Activated CD8-positive, alpha-beta memory T cell treated with anti-CD3 and anti-CD28 coated beads, Interleukin-2, amount 50 U/mL, for 4 hours (primary cell): ENCODE measurements around the gene MTX2.

Experiments
- DNase-seq: peaks from one replicate; pipeline ENCODE4 v3.0.0-alpha.2; 2020

The MTX2 gene

GRCh38 chr2:176383100-176383499 lies 113.9 kb downstream of the MTX2 start:
- no peak for DNase-seq

- no peak for DNase-seq
Measured at GRCh38 chr2:176383836-176384442, 114.7 kb downstream of the MTX2 start.

- no peak for DNase-seq
Measured at GRCh38 chr2:176385219-176385759, 116.0 kb downstream of the MTX2 start.

GRCh38 chr2:176385838-176386237 lies 116.6 kb downstream of the MTX2 start:
- DNase-seq = no peak
